Measurements from ENCODE around the gene SLC52A1.

DNA sequence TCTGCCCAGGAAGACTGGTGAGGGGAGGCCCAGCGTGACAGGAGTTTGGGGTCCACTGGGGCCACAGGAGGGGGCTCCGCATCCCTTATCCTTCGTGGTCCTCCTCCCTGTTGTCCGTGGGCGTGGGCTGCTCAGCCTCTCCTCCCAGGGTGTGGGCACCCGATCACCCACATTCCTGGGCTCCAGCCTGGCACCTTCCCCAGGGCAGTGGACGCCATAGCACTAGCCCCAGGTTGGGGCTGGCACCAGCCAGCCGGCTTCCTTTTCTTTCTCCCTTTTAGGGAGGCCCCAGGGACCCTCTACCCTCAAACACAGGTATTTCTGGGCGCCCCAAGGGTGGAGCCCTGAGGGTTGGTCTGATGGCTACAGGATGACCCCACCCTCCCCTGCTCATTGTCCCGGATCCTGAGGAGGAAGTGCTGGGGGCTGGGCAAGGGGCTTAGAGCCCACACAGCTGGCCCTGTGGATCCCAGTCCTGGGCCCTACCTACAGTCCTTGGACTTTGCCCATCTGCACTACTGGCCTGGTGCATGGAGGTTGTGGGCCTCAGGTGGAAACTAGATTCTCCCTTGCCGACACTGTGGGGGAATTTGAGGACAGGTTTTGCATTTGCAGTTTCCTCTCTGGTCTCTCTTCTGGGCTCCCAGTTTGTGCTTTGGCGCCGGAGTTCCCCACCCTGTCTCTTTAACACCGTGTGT, 36.3 kb downstream of the SLC52A1 start:
- TF ChIP-seq EZH2phosphoT487 (IDR thresholded peaks at IDR 0.05; ENCODE audit: borderline replicate concordance, low read length) (no peak), CTCF (IDR thresholded peaks at IDR 0.05; ENCODE audit: low read depth, low read length, poor library complexity, severe bottlenecking) (no peak)
